ENCODE results near the gene SF3A2. TPM values are rescaled to one million over a fixed set of nuclear protein-coding genes. Genes with fewer than 3 reads are reported as not detected.

Gene SF3A2
- polyA plus RNA-seq, 1 donor from 2014 or later = 14.4 TPM

DNA sequence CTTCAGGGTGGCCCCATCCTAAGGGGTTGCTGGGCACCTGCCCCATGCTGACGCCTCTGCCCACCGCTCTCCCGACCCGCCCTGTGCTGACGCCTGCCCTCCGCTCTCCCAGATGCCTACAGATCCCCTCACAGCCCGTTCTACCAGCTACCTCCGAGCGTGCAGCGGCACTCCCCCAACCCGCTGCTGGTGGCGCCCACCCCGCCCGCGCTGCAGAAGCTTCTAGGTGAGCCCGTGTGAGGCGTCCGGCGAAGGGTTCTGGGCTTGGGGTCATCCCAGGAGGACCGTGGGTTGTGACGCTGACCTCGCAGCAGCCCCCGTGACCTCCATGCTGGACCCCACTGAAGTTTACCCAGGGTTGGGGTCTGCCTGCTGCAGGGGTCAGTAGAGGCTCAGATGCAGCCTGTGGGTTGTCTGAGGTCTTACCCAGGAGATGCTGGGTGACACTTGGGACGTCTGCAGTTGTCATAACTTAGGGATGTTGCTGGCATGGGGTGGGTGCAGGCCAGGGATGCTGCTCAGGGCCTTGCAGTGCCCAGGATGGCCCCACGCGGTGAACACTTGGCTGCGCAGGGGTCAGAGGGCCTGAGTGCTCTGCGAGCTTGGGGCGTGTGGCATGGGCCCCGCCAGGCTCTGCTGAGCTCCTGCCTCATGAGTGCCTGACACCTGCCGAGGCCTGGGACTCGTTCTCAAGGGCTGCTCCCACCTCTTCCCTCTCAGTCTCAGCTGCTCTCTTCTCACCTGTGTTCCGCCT lies 25.5 kb upstream of the SF3A2 start:
- Histone ChIP-seq H3F3A (ENCODE audit: insufficient read depth, low read length, poor library complexity, severe bottlenecking) (no peaks in the 10 kb centered on the region), H2AFZ (ENCODE audit: low read depth, low read length) (no peak overlapping the region), H3K9ac (ENCODE audit: low read length) (no peak overlapping the region), H3K4me3 (ENCODE audit: low read length) (no peak overlapping the region), H3K9me2 (ENCODE audit: insufficient read depth, low read length) (no peaks in the 10 kb centered on the region), H3K27ac (ENCODE audit: low read length) (no peak overlapping the region), H3K9me3 (ENCODE audit: low read length) (no peaks in the 10 kb centered on the region), H3K36me3 (ENCODE audit: insufficient read depth, low read length) (no peaks in the 10 kb centered on the region), H3K4me2 (ENCODE audit: low read length) (no peak overlapping the region), H3K27me3 (ENCODE audit: insufficient read depth, low read depth, low read length) (no peaks in the 10 kb centered on the region), H4K20me1 (ENCODE audit: insufficient read depth) (no peaks in the 10 kb centered on the region), H3K79me2 (replicated peaks; ENCODE audit: insufficient read depth, low read length) (no peaks in the 10 kb centered on the region)
- no peak for TF ChIP-seq EZH2 (IDR thresholded peaks at IDR 0.05; ENCODE audit: borderline replicate concordance, insufficient read depth, low read length, poor library complexity, severe bottlenecking)
- no peak for TF ChIP-seq REST (IDR thresholded peaks at IDR 0.05; ENCODE audit: borderline replicate concordance)
- TF ChIP-seq RAD21 (conservative IDR thresholded peaks at IDR 0.05) = no peak
- no peak for TF ChIP-seq TAF1 (IDR thresholded peaks at IDR 0.05; ENCODE audit: low read depth)
- TF ChIP-seq EP300 (conservative IDR thresholded peaks at IDR 0.05; ENCODE audit: poor library complexity, severe bottlenecking) = no peak
- no peak for TF ChIP-seq SMC3 (conservative IDR thresholded peaks at IDR 0.05; ENCODE audit: poor library complexity)
- TF ChIP-seq POLR2AphosphoS5 (IDR thresholded peaks at IDR 0.05) = no peak
- TF ChIP-seq, protein P1, sequence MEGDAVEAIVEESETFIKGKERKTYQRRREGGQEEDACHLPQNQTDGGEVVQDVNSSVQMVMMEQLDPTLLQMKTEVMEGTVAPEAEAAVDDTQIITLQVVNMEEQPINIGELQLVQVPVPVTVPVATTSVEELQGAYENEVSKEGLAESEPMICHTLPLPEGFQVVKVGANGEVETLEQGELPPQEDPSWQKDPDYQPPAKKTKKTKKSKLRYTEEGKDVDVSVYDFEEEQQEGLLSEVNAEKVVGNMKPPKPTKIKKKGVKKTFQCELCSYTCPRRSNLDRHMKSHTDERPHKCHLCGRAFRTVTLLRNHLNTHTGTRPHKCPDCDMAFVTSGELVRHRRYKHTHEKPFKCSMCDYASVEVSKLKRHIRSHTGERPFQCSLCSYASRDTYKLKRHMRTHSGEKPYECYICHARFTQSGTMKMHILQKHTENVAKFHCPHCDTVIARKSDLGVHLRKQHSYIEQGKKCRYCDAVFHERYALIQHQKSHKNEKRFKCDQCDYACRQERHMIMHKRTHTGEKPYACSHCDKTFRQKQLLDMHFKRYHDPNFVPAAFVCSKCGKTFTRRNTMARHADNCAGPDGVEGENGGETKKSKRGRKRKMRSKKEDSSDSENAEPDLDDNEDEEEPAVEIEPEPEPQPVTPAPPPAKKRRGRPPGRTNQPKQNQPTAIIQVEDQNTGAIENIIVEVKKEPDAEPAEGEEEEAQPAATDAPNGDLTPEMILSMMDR (IDR thresholded peaks at IDR 0.05; ENCODE audit: poor library complexity, severe bottlenecking) = no peak
- no peak for TF ChIP-seq MXI1 (conservative IDR thresholded peaks at IDR 0.05; ENCODE audit: poor library complexity, severe bottlenecking)

DNA sequence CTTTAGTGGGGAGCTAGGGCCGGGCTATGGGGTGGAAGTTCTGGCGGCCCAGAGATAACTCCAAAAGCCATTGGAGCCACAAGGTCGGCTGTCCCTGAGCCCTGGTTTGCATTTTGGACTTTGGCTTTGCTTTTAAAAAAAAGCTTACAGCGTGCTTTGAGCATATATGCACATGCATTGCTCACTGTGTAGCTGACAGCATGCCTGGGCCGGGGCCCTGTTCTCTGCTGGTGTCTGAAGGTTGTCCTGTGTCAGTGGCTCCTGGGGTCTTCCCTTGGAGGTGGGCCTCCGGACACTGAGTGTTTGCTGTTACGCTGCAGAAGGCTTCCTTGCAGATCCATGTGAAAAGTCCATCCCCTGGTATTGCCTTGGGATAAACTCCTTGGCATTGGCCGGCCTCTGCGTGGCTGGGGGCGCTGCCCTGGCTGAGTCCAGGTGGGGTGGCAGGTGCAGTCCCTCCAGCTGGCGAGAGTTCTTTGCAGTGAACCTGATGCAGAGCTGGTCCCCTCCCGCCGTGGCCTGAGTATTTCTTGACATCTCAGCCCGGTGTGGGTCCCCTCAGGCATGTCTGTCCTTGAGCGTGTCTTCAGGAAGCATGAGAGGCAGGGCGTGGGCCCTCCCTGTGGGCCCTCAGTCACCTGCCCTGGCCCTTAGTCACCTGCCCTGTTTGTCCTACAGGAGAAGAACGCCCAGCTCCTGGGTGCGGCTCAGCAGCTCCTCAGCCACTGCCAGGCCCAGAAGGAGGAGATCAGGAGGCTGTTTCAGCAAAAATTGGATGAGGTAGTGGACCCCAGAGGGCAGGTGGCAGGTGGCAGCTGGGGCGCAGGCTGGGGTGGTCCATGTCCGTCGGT lies 23.5 kb upstream of the SF3A2 start:
- Histone ChIP-seq H3K27me3 (ENCODE audit: insufficient read depth, low read depth, low read length) (no peaks in the 10 kb centered on the region), H3K9me2 (ENCODE audit: insufficient read depth, low read length) (no peaks in the 10 kb centered on the region), H3K79me2 (replicated peaks; ENCODE audit: insufficient read depth, low read length) (no peaks in the 10 kb centered on the region), H3F3A (ENCODE audit: insufficient read depth, low read length, poor library complexity, severe bottlenecking) (no peaks in the 10 kb centered on the region), H3K4me2 (ENCODE audit: low read length) (no peak overlapping the region), H3K27ac (ENCODE audit: low read length) (no peak overlapping the region), H4K20me1 (ENCODE audit: insufficient read depth) (no peaks in the 10 kb centered on the region), H3K9ac (ENCODE audit: low read length) (no peak overlapping the region), H3K36me3 (ENCODE audit: insufficient read depth, low read length) (no peaks in the 10 kb centered on the region), H2AFZ (ENCODE audit: low read depth, low read length) (no peak overlapping the region), H3K4me3 (ENCODE audit: low read length) (no peak overlapping the region), H3K9me3 (ENCODE audit: low read length) (no peaks in the 10 kb centered on the region)
- no peak for TF ChIP-seq SMC3 (conservative IDR thresholded peaks at IDR 0.05; ENCODE audit: poor library complexity)
- TF ChIP-seq EZH2 (IDR thresholded peaks at IDR 0.05; ENCODE audit: borderline replicate concordance, insufficient read depth, low read length, poor library complexity, severe bottlenecking) = no peak
- no peak for TF ChIP-seq TAF1 (IDR thresholded peaks at IDR 0.05; ENCODE audit: low read depth)
- no peak for TF ChIP-seq POLR2AphosphoS5 (IDR thresholded peaks at IDR 0.05)
- TF ChIP-seq, protein P1 (IDR thresholded peaks at IDR 0.05; ENCODE audit: poor library complexity, severe bottlenecking) = no peak
- TF ChIP-seq REST (IDR thresholded peaks at IDR 0.05; ENCODE audit: borderline replicate concordance) = no peak
- TF ChIP-seq MXI1 (conservative IDR thresholded peaks at IDR 0.05; ENCODE audit: poor library complexity, severe bottlenecking) = no peak
- no peak for TF ChIP-seq EP300 (conservative IDR thresholded peaks at IDR 0.05; ENCODE audit: poor library complexity, severe bottlenecking)
- TF ChIP-seq RAD21 (conservative IDR thresholded peaks at IDR 0.05) = no peak

All from neural cell (in vitro differentiated cells).